ENCODE results near the gene UGT1A7.

- no peak for TF ChIP-seq CTCF (conservative IDR thresholded peaks at IDR 0.05; ENCODE audit: low read length)
- no peak for TF ChIP-seq EZH2phosphoT487 (IDR thresholded peaks at IDR 0.05; ENCODE audit: borderline replicate concordance)
Measured at GRCh38 chr2:233779722-233780121, 98.0 kb downstream of the UGT1A7 start.

Measured in Loucy (cell line).